OCI-LY7 (cell line): ENCODE results near the gene ADAMTS13. TPM values are rescaled to one million over a fixed set of nuclear protein-coding genes. Genes with fewer than 3 reads are reported as not detected.

Experiments
- BruUV-seq: library from RNA; stranded (reverse); fragments of 400-500 nt; replicated peaks from 2 replicates; lab custom pipeline; 2021; lab: Mats Ljungman, UMichigan
- CTCF ChIA-PET: fragments of 300-600 bp; sonication (Branson Sonifier 250); formaldehyde crosslinking; loops from one replicate; lab custom pipeline; 2022; ENCODE audit warnings: antibody characterized with exemption; ENCODE audit not compliant: unreplicated experiment; lab: Charles Lee
- POLR2A ChIA-PET: fragments of 300-600 bp; sonication (Branson Sonifier 250); formaldehyde crosslinking; loops from one replicate; lab custom pipeline; 2022; ENCODE audit warnings: antibody characterized with exemption; lab: Charles Lee
- DNase-seq: peaks from one replicate; pipeline ENCODE4 v3.0.0-alpha.2; 2015; ENCODE audit warnings: low spot score
- H2AFZ ChIP-seq: fragments of 200-600 bp; sonication (generic), shearing (Covaris generic); 2 replicates; pipeline ENCODE4 v1.6.1; 2014; ENCODE audit warnings: mild to moderate bottlenecking, antibody characterized with exemption, low read length, moderate library complexity
- H3K27ac ChIP-seq: fragments of 200-600 bp; sonication (generic); 2 replicates; pipeline ENCODE4 v1.5.1; 2014; ENCODE audit warnings: mixed run types, low read depth, mild to moderate bottlenecking, moderate library complexity, low read length, inconsistent platforms; ENCODE audit not compliant: poor library complexity, severe bottlenecking
- H3K36me3 ChIP-seq: fragments of 200-600 bp; sonication (generic); 2 replicates; pipeline ENCODE4 v1.6.1; 2014; ENCODE audit warnings: mild to moderate bottlenecking, antibody characterized with exemption, low read length, moderate library complexity, mixed read lengths; ENCODE audit not compliant: insufficient read depth
- H3K4me1 ChIP-seq: fragments of 200-600 bp; sonication (generic); 2 replicates; pipeline ENCODE4 v1.5.1; 2014; ENCODE audit warnings: mild to moderate bottlenecking, low read length; ENCODE audit not compliant: insufficient read depth, poor library complexity, severe bottlenecking
- H3K4me2 ChIP-seq: fragments of 200-600 bp; sonication (generic); 2 replicates; pipeline ENCODE4 v1.6.1; 2014; ENCODE audit warnings: mild to moderate bottlenecking, low read length
- H3K4me3 ChIP-seq: fragments of 200-600 bp; sonication (generic); 2 replicates; pipeline ENCODE4 v1.5.1; 2014; ENCODE audit warnings: mild to moderate bottlenecking, low read depth, low read length; ENCODE audit not compliant: poor library complexity, severe bottlenecking
- H3K79me2 ChIP-seq: fragments of 200-600 bp; sonication (generic); 2 replicates; pipeline ENCODE4 v1.6.1; 2016; ENCODE audit warnings: low read depth, mild to moderate bottlenecking, low read length, moderate library complexity, mixed read lengths; ENCODE audit not compliant: insufficient read depth
- H3K9me2 ChIP-seq: fragments of 200-600 bp; sonication (generic); 2 replicates; pipeline ENCODE4 v1.6.1; 2016; ENCODE audit warnings: mild to moderate bottlenecking, low read length, mixed read lengths; ENCODE audit not compliant: insufficient read depth
- H3K9me3 ChIP-seq: fragments of 200-600 bp; sonication (generic); 2 replicates; pipeline ENCODE4 v1.6.1; 2014; ENCODE audit warnings: mild to moderate bottlenecking, mixed run types, low read length, mixed read lengths
- H4K20me1 ChIP-seq: fragments of 200-600 bp; sonication (generic); 2 replicates; pipeline ENCODE4 v1.6.1; 2014; ENCODE audit warnings: mild to moderate bottlenecking, antibody characterized with exemption, low read length, moderate library complexity, mixed read lengths; ENCODE audit not compliant: insufficient read depth
- CTCF ChIP-seq: fragments of 200-600 bp; sonication (generic); conservative IDR thresholded peaks from 2 replicates; pipeline ENCODE4 v1.5.1; 2014; ENCODE audit warnings: mild to moderate bottlenecking, antibody characterized with exemption, low read length, moderate library complexity, mixed read lengths
- EZH2phosphoT487 ChIP-seq: fragments of 200-600 bp; sonication (generic); IDR thresholded peaks from 2 replicates; pipeline ENCODE4 v1.6.1; 2018; ENCODE audit warnings: low read depth, borderline replicate concordance, mild to moderate bottlenecking, mixed run types, antibody characterized with exemption, low read length, moderate library complexity, mixed read lengths
- intact Hi-C: fragments of 100-400 bp; cut with micrococcal nuclease; formaldehyde crosslinking; loops from one replicate; pipeline ENCODE4 v1.10.0; 2022; ENCODE audit not compliant: unreplicated experiment
- total RNA-seq, 2 experiments: library from RNA; depleted of rRNA in 1 of 2; stranded (reverse); fragments of >200 nt in 1 of 2; shearing (Covaris generic) in 1 of 2; gene quantifications; 2 replicates each; pipeline ENCODE4 v1.2.3, GENCODE V29; 2014 to 2022

The ADAMTS13 gene
- total RNA-seq, 2 experiments from 2014 or later = 6.2 to 18.1 TPM

GRCh38 chr9:133468374-133468773, 46.2 kb downstream of the ADAMTS13 start:
- ChIA-PET POLR2A (interaction anchor here (0.6 kb wide), 1 partner anchor 14 kb away, joined by 3 read pairs; no protein-coding TSS in a partner anchor), CTCF (no interaction called here)
- intact Hi-C loops = no loop called here
- Histone ChIP-seq H3K4me2 (no peak overlapping the region), H3K4me1 (peaks cover under 1% of the 10 kb centered on the region), H3K9me2 (no peaks in the 10 kb centered on the region), H3K27ac (no peak overlapping the region), H3K9me3 (no peaks in the 10 kb centered on the region), H3K36me3 (peaks cover 23% of the 10 kb centered on the region), H3K4me3 (no peak overlapping the region), H3K79me2 (no peaks in the 10 kb centered on the region), H2AFZ (no peak overlapping the region), H4K20me1 (no peaks in the 10 kb centered on the region)
- no peak for DNase-seq
- no TSS peak for BruUV-seq
- no peak for TF ChIP-seq EZH2phosphoT487
- no peak for TF ChIP-seq CTCF

- H3K4me1 ChIP-seq = no peaks in the 10 kb centered on the region
- H2AFZ ChIP-seq = no peak overlapping the region
- H3K27ac ChIP-seq = no peak overlapping the region
- ChIA-PET POLR2A (interaction anchor here (0.6 kb wide), 1 partner anchor 13 kb away, joined by 3 read pairs; no protein-coding TSS in a partner anchor), CTCF (interaction anchor here (0.5 kb wide), 1 partner anchor 15 kb away, joined by 3 read pairs; no protein-coding TSS in a partner anchor)
- BruUV-seq = no TSS peak
- H3K9me2 ChIP-seq = no peaks in the 10 kb centered on the region
- no peak overlapping the region for H3K4me3 ChIP-seq
- no peak overlapping the region for H3K4me2 ChIP-seq
- H3K79me2 ChIP-seq = no peaks in the 10 kb centered on the region
- no peak for DNase-seq
- peaks cover 28% of the 10 kb centered on the region for H3K36me3 ChIP-seq
- H3K9me3 ChIP-seq = no peaks in the 10 kb centered on the region
- intact Hi-C loops = no loop called here
- no peaks in the 10 kb centered on the region for H4K20me1 ChIP-seq
- TF ChIP-seq EZH2phosphoT487 = no peak
- no peak for TF ChIP-seq CTCF
Observed at GRCh38 chr9:133468777-133469421, 46.7 kb downstream of the ADAMTS13 start.

- CTCF ChIA-PET = no interaction called here
Observed at GRCh38 chr9:133470427-133470924, 48.3 kb downstream of the ADAMTS13 start.

More at GRCh38 chr9:133470427-133470924, 48.3 kb downstream of the ADAMTS13 start:
- H3K4me3 ChIP-seq = no peak overlapping the region
- POLR2A ChIA-PET = no interaction called here
- intact Hi-C loops = no loop called here
- H2AFZ ChIP-seq = no peak overlapping the region
- H3K4me2 ChIP-seq = no peak overlapping the region
- H3K4me1 ChIP-seq = no peaks in the 10 kb centered on the region
- H4K20me1 ChIP-seq = no peaks in the 10 kb centered on the region
- no peak for DNase-seq
- 0 out of 2 replicates have a peak, but pooled peaks have one; percentile 21 for TF ChIP-seq CTCF
- no peak for TF ChIP-seq EZH2phosphoT487
- peaks cover 44% of the 10 kb centered on the region for H3K36me3 ChIP-seq
- no peaks in the 10 kb centered on the region for H3K9me3 ChIP-seq
- BruUV-seq = TSS peak; percentile 39
- H3K27ac ChIP-seq = peak overlapping the region; percentile 1
- H3K79me2 ChIP-seq = no peaks in the 10 kb centered on the region
- no peaks in the 10 kb centered on the region for H3K9me2 ChIP-seq
